HepG2 (cell line): ENCODE results near the gene GALR2. TPM values are rescaled to one million over a fixed set of nuclear protein-coding genes. Genes with fewer than 3 reads are reported as not detected.
A peak's percentile ranks its signal among the peaks of the same experiment; 100 is the strongest.

Source experiments
- HMGXB3 ChIP-seq: sonication (generic); formaldehyde crosslinking; IDR thresholded peaks from 2 replicates; pipeline ENCODE4 v1.4.0; 2020; ENCODE audit warnings: missing genetic modification reagents, borderline replicate concordance
- NCOA5 ChIP-seq: sonication (generic); formaldehyde crosslinking; IDR thresholded peaks from 2 replicates; pipeline ENCODE4 v1.4.0; 2020; ENCODE audit warnings: missing genetic modification reagents
- SMAD1 ChIP-seq: sonication (generic); formaldehyde crosslinking; IDR thresholded peaks from 2 replicates; pipeline ENCODE4 v1.4.0; 2020; ENCODE audit warnings: missing genetic modification reagents, low read depth, mild to moderate bottlenecking, borderline replicate concordance
- TFE3 ChIP-seq: IDR thresholded peaks from 2 replicates; pipeline ENCODE4 v1.6.1; 2016
- ZNF503 ChIP-seq: sonication (generic); formaldehyde crosslinking; IDR thresholded peaks from 2 replicates; pipeline ENCODE4 v1.4.0; 2020; ENCODE audit warnings: missing genetic modification reagents
- ZNF549 ChIP-seq: sonication (generic); formaldehyde crosslinking; IDR thresholded peaks from 2 replicates; pipeline ENCODE4 v1.5.0; 2020; ENCODE audit warnings: missing genetic modification reagents
- ZNF850 ChIP-seq: sonication (generic); formaldehyde crosslinking; conservative IDR thresholded peaks from 2 replicates; pipeline ENCODE4 v1.9.0; 2021; ENCODE audit warnings: mild to moderate bottlenecking, missing genetic modification reagents
- polyA plus RNA-seq, 8 experiments: library from polyadenylated mRNA; depleted of rRNA in 3 of 8; stranded (reverse) in 7 of 8; unstranded in 1 of 8; fragments of >200 nt; fragmentation: Illumina TruSeq in 4 of 8; extraction: Trizol in 4 of 8; gene quantifications; 2 replicates each; pipeline versions ENCODE4 v1.2.1 to v1.2.3, GENCODE V29; 2011 to 2016; ENCODE audit warnings: low read depth in 4 of 8, missing spikeins in 1 of 8, mixed read lengths in 1 of 8; ENCODE audit not compliant: insufficient read depth in 1 of 8
- total RNA-seq, 5 experiments: library from RNA; depleted of rRNA; stranded (reverse); fragments of >200 nt; fragmentation: Illumina TruSeq; extraction: Trizol; gene quantifications; 2 replicates each; pipeline ENCODE4 v1.2.3, GENCODE V29; 2016; ENCODE audit warnings: low read depth in 1 of 5
- TF ChIP-seq, protein P1 (sequence below): sonication (generic); formaldehyde crosslinking; IDR thresholded peaks from 2 replicates; pipeline ENCODE4 v1.8.0; 2022; ENCODE audit warnings: mild to moderate bottlenecking, missing genetic modification reagents, moderate library complexity
- TF ChIP-seq, protein P2 (sequence below): sonication (generic); formaldehyde crosslinking; IDR thresholded peaks from 2 replicates; pipeline ENCODE4 v1.4.0; 2020; ENCODE audit warnings: missing genetic modification reagents
- TF ChIP-seq, protein P3 (sequence below): sonication (generic); formaldehyde crosslinking; IDR thresholded peaks from 2 replicates; pipeline ENCODE4 v1.4.0; 2020; ENCODE audit warnings: low read depth, missing genetic modification reagents

The GALR2 gene
- total and polyA plus RNA-seq, 2 of the 13 experiments (the other 11 are each of a cell fraction or from before 2014, with no cell fraction given): 0.48 to 0.58 TPM

GRCh38 chr17:76103274-76104139, 28.9 kb downstream of the GALR2 start, which contains the start of gene EXOC7 (continued):
- TF ChIP-seq, protein P1, sequence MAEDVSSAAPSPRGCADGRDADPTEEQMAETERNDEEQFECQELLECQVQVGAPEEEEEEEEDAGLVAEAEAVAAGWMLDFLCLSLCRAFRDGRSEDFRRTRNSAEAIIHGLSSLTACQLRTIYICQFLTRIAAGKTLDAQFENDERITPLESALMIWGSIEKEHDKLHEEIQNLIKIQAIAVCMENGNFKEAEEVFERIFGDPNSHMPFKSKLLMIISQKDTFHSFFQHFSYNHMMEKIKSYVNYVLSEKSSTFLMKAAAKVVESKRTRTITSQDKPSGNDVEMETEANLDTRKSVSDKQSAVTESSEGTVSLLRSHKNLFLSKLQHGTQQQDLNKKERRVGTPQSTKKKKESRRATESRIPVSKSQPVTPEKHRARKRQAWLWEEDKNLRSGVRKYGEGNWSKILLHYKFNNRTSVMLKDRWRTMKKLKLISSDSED (CRISPR knock-in tag): no peak
- TF ChIP-seq, protein P2, sequence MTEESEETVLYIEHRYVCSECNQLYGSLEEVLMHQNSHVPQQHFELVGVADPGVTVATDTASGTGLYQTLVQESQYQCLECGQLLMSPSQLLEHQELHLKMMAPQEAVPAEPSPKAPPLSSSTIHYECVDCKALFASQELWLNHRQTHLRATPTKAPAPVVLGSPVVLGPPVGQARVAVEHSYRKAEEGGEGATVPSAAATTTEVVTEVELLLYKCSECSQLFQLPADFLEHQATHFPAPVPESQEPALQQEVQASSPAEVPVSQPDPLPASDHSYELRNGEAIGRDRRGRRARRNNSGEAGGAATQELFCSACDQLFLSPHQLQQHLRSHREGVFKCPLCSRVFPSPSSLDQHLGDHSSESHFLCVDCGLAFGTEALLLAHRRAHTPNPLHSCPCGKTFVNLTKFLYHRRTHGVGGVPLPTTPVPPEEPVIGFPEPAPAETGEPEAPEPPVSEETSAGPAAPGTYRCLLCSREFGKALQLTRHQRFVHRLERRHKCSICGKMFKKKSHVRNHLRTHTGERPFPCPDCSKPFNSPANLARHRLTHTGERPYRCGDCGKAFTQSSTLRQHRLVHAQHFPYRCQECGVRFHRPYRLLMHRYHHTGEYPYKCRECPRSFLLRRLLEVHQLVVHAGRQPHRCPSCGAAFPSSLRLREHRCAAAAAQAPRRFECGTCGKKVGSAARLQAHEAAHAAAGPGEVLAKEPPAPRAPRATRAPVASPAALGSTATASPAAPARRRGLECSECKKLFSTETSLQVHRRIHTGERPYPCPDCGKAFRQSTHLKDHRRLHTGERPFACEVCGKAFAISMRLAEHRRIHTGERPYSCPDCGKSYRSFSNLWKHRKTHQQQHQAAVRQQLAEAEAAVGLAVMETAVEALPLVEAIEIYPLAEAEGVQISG: peak; percentile 88
- TF ChIP-seq ZNF503 (CRISPR knock-in tag) (no peak), ZNF850 (CRISPR knock-in tag) (0 out of 2 replicates have a peak, but pooled peaks have one; percentile 66), SMAD1 (no peak; the same call in 1 of the 2 replicates), NCOA5 (CRISPR knock-in tag) (no peak), ZNF549 (CRISPR knock-in tag) (no peak), HMGXB3 (CRISPR knock-in tag) (peak; percentile 22; the same call in 1 of the 2 replicates), TFE3 (peak; percentile 53; the same call in 1 of the 2 replicates)
- TF ChIP-seq, protein P3, sequence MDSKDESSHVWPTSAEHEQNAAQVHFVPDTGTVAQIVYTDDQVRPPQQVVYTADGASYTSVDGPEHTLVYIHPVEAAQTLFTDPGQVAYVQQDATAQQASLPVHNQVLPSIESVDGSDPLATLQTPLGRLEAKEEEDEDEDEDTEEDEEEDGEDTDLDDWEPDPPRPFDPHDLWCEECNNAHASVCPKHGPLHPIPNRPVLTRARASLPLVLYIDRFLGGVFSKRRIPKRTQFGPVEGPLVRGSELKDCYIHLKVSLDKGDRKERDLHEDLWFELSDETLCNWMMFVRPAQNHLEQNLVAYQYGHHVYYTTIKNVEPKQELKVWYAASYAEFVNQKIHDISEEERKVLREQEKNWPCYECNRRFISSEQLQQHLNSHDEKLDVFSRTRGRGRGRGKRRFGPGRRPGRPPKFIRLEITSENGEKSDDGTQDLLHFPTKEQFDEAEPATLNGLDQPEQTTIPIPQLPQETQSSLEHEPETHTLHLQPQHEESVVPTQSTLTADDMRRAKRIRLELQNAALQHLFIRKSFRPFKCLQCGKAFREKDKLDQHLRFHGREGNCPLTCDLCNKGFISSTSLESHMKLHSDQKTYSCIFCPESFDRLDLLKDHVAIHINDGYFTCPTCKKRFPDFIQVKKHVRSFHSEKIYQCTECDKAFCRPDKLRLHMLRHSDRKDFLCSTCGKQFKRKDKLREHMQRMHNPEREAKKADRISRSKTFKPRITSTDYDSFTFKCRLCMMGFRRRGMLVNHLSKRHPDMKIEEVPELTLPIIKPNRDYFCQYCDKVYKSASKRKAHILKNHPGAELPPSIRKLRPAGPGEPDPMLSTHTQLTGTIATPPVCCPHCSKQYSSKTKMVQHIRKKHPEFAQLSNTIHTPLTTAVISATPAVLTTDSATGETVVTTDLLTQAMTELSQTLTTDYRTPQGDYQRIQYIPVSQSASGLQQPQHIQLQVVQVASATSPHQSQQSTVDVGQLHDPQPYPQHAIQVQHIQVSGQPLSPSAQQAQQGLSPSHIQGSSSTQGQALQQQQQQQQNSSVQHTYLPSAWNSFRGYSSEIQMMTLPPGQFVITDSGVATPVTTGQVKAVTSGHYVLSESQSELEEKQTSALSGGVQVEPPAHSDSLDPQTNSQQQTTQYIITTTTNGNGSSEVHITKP (CRISPR knock-in tag): 0 out of 2 replicates have a peak, but pooled peaks have one; percentile 40
